VCaP (cell line): ENCODE data around the gene KIRREL1.

Experiments used
- H3K27ac ChIP-seq: fragments of 450-650 bp; 2 replicates; pipeline ENCODE4 v1.5.1; 2017
- TF ChIP-seq, protein P1 (sequence below): fragments of 450-650 bp; conservative IDR thresholded peaks from 2 replicates; pipeline ENCODE4 v1.5.1; 2017; ENCODE audit warnings: mild to moderate bottlenecking, moderate library complexity

KIRREL1 gene

DNA sequence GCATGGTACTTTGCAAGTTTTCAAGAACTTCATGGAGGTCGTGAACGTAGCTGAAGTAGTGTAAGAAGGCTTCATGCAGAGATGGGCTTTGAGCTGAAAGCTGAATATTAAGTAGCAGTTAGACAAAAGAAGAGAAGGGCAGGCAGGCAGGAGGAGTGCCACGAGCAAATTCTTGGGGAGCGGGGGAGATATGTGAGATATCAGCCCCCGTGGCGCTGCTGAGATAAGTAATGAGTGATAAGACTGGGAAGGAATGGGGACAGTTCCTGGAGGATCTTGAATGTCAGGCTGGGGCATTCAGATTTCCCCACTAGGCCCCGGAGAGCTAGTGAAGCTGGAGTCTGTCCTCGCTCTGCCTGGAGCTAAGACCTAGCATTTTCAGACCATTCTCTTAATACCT lies 27.9 kb upstream of the KIRREL1 start:
- no peak overlapping the region for H3K27ac ChIP-seq
- TF ChIP-seq, protein P1, sequence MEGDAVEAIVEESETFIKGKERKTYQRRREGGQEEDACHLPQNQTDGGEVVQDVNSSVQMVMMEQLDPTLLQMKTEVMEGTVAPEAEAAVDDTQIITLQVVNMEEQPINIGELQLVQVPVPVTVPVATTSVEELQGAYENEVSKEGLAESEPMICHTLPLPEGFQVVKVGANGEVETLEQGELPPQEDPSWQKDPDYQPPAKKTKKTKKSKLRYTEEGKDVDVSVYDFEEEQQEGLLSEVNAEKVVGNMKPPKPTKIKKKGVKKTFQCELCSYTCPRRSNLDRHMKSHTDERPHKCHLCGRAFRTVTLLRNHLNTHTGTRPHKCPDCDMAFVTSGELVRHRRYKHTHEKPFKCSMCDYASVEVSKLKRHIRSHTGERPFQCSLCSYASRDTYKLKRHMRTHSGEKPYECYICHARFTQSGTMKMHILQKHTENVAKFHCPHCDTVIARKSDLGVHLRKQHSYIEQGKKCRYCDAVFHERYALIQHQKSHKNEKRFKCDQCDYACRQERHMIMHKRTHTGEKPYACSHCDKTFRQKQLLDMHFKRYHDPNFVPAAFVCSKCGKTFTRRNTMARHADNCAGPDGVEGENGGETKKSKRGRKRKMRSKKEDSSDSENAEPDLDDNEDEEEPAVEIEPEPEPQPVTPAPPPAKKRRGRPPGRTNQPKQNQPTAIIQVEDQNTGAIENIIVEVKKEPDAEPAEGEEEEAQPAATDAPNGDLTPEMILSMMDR = no peak

- H3K27ac ChIP-seq = no peak overlapping the region
- TF ChIP-seq, protein P1 = no peak
These were observed 27.4 kb upstream of the KIRREL1 start for GRCh38 chr1:157966031-157966537.

DNA sequence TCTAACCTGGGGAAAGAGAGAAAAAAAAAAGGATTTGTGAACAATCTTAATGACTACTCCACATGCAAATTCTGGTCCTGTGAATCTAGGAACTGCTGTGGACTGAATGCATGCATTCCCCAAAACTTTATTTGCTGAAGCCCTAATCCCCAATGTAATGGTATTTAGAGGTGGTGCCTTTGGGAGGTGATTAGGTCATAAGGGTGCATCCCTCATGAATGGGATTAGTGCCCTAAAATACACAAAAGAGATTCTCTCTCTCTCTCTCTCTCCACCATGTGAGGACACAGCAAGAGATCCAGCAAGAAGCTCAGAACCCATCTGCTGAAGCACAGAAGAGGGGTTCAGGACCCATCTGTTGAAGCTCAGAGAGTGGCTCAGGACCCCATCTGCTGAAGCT lies 26.2 kb upstream of the KIRREL1 start:
- H3K27ac ChIP-seq = no peak overlapping the region
- TF ChIP-seq, protein P1 = no peak

GRCh38 chr1:157968508-157968907 lies 24.9 kb upstream of the KIRREL1 start:
- H3K27ac ChIP-seq = no peak overlapping the region
- TF ChIP-seq, protein P1 = no peak

- no peak overlapping the region for H3K27ac ChIP-seq
These were observed 24.5 kb upstream of the KIRREL1 start for GRCh38 chr1:157968946-157969345.

DNA sequence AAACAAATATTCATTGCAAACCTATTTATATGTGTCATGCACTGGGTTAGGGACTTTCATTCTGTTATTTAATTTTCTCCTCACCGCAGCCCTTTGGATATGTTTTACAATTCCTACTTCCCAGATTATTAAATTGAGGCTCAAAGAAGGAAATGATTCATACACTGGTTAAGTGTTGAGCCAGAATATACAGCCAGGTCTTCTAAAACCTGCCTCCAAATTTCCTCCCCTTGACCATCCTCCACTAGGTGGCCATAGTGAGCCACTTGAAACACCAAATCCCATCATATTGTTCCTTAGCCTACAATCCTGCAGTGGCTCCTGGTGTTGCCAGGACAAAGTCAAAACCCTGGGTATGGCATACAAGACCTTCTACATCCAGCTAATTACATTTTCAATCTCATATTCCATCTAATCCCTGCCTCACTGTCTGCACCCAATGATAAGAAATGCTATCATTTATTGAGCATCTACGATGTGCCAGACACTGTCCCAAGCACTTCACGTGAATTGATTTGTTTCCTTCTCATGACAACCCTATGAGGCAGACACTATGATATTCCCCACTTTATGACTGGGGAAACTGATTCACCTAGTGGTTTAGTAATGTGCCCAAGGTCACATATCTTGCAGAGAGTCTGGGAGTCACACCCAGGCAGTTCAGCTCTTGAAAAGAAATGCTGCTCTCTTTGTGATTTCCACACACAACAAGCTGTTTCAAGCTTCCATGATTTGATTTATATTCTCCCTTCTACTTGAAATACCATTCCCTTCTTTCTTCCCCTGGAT lies 23.6 kb upstream of the KIRREL1 start:
- TF ChIP-seq, protein P1 = peak; percentile 77
- H3K27ac ChIP-seq = no peak overlapping the region

More at GRCh38 chr1:157968946-157969345, 24.5 kb upstream of the KIRREL1 start:
- TF ChIP-seq, protein P1 = no peak

GRCh38 chr1:157971769-157972168 lies 21.7 kb upstream of the KIRREL1 start:
- TF ChIP-seq, protein P1 = no peak
- H3K27ac ChIP-seq = no peak overlapping the region
